Stimulated activated CD8-positive, alpha-beta memory T cell treated with anti-CD3 and anti-CD28 coated beads, Interleukin-15, amount 100 ng/mL, for 4 hours (primary cell): Measurements from ENCODE around the gene KIF11.
A peak's percentile ranks its signal among the peaks of the same experiment; 100 is the strongest.
"Not testable (repeated sequence)": the region's sequence is repeated elsewhere in the genome, so short reads cannot be mapped to it uniquely, and the experiment has no call there.

Experiments
- DNase-seq, 2 donors: peaks; one replicate each; pipeline ENCODE4 v3.0.0-alpha.2; 2020; ENCODE audit warnings: low read depth in 2 of 2

The KIF11 gene

DNA sequence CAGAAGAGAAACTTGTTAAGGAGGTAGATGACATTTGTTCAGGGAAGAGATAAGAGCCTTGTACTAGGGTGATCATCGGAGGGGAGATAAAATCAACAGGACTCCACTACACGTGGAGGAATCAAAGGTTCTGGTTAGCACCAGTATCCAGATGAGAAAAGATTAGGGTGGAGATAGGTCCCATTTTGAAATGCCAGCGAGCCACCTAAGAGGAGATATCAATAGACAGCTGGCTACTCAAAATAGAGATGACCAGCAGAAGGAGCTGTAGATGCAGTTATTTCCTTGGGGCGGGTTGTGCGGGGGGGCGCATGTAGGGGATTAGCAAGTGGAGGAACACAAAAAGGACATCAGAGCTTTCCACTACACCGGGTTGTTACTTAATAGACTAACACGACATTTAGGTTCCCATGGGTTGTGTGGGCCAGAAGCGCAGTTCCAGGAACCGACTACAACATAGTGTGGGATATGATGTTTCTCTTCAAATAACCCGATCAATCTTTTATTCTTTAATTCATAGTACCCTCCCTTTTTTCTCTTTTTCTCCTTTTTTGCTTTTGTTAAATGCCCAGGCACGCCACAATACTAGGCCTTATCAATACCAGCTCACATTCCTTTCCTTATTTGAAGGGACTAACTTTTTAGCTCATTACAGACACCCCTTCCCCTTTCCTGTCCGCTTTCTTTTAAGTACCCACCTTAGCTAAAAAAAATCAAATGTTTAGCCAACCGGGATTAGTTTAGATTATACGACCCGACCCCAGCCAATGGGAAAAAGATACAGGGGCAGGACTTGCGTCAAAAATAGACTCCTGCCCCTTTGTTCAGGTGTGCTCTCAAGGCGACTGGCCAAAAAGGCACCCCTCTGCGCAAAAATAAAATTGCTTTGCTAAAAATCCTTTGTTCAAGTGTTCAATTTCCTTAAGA lies 2.0 kb upstream of the KIF11 start:
- DNase-seq: no peak

DNA sequence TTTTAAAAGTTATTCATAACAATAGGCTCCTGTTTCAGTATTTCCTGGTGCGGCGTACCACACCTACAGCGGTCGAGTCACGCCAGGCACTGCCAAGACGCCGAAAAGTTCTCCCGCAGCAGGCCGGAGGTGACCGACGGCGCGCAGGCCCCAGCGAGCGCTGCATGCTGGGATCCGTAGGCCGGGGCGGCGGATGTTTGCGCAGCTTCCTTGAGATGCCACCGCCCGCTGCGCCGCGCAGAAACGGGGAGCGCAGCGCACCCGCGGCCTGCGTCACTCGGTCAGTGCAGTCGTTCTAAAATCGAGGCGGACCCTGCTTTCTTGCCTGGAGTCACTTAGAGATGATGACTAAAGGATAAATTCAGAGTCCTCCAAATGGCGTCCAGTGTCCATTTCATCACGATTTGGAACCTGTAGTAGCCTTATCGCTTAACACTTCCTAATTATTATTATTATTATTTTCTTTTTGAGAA lies 1.3 kb upstream of the KIF11 start:
- DNase-seq: peak; percentile 77

DNA sequence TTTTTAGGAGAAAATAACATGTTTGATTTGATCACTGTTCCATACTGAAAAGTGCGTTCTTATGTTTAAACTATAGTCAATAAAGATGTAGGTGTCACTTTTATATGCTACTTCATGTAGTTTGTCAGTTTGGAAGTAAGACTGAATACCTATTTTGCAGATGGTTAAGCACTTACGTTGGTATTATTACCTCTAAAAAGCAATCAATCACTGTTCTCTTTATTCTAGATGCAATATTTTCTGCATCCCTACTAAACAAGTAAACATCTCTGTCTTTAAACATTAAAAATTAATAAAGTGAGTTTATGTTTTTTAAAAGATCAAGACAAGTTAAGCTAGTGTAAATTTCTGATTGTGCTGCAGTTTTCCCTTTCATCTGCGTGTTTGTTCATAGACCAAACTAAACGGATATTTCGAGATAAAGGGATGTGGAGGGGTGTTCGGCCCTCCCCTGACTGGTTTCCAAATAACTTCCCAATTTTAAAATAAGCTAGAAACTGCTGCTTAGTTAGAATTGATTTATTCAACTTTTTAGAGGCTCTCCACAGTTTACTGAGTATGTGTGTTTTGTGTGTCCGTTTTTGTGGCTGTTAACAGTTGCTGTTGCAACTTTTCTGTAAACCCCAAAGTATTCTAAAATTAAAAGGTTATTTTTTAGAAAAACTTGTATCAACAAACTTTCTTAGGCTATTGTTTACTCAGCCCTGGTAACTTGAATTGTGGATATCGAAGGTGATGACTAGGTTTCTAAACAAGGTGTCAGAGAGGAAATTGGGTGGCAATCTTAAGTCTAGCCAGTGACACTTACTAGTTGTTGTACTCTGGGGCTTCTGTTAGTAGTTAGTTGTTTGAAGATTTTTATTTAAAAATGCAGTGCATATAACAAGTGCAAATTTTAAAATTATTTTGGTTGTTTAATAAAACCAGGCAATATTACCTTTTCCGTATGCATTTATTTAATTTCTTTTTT lies 974 bp downstream of the KIF11 start:
- no peak for DNase-seq

DNA sequence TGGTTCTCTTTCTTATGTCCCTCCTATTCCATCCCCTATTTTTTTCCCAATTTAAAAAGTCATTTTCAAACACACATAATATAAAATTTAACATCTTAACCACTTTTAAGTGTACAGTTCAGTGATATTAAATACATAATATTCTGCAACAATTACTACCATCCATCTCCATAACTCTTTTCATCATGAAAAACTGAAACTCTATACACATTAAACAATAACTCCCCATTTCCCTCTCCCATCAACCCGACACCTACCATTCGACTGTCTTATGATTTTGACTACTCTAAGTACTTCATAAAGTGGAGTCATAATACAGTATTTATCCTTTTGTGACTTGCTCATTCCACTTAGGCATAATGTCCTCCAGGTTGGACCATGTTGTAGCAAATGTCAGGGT lies 2.6 kb downstream of the KIF11 start:
- DNase-seq: no peak

DNA sequence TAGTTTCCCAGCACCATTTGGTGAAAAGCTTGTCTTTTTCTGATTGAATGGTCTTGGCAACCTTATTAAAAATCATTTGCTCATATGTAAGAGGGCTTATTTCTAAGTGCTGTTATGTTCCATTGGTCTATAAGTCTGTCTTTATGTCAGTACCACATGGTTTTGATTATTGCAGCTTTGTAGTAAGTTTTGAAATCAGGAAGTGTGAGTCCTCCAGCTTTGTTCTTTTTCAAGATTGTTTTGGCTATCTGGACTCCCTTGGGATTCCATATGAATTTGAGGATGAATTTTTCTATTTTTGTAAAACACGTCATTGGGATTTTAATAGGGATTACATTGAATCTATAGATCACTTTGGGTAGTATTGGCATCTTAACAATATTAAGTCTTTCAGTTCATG lies 5.4 kb downstream of the KIF11 start:
- DNase-seq: no peak

DNA sequence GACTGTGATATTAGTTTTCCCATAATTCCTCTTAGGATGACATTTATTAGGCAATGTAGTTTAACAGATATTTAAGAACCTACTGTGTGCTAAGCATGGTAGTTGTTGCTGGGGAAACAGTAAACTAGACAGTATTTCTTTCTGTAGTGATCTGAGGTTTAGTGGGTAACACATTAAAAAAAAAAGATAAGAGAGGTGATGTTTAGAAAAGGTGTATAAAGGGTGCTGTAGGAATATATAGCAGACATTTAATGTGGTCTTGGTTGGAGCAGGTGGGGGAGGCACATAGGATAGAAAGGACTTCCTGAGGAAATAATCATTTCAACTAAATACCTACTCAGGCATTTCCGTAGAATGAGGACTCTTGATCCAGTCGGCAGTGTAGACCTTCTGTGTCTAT lies 11.9 kb downstream of the KIF11 start:
- no peak for DNase-seq

DNA sequence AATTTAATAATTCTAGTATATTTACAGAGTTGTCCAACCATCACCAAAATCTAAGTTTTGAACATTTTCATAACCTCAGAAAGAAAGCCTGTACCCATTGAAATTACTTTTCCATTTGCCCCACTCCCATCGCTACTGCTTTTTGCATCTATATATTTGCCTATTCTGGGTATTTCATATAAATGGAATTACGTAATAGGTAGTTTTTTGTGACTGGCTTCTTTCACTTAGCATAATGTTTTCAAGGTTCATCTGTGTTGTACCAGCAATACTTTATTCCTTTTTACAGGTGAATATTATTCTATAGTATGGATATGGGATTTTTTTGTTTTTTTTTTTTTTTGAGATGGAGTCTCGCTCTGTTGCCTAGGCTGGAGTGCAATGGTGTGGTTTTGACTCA lies 22.6 kb downstream of the KIF11 start:
- DNase-seq: no peak

DNA sequence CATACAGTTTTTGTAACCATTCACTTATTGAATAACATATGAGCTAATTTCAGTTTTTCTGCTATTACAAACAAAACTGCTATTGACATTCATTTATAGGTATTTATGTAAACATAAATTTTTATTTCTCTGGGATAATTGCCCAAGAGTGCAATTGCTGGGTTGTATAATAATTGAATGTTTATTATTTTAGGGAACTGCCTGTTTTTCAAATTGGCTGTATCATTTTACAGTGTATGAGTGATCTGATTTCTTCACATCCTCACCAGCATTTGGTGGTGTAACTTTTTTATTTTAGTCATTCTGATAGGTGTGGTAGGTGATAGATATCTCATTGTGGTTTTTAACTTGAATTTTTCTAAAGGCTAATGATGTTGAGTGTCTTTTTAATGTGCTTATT lies 26.4 kb downstream of the KIF11 start:
- DNase-seq: no peak

DNA sequence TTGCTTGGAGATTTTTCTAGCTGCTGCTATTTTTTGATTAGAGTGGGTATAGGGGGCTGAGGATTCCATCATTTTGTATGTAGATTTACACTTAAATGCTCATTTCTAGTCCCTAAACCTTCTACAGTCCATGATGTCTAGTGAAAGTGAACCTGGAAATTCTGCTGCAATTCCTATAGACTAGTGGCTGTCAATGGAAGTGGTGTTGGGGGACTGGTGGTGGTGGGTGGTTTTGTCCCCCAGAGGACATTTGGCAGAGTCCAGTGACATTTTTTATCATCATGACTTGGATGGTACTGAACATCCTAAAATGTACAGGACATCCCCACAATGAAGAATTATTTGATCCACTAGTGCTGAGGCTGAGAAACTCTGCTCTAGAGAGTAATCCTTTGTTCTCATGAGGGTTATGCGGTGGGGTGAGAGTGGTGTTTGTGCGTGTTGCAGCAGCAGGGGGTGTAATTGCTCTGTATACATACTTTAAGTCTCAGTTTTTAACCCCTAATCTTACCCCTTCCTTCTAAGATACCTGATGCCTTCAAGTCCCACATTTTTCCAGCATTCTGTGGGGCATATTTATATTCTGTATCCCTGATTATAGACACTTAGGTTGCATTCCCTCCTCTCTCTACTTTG lies 35.0 kb downstream of the KIF11 start:
- DNase-seq: no peak

DNA sequence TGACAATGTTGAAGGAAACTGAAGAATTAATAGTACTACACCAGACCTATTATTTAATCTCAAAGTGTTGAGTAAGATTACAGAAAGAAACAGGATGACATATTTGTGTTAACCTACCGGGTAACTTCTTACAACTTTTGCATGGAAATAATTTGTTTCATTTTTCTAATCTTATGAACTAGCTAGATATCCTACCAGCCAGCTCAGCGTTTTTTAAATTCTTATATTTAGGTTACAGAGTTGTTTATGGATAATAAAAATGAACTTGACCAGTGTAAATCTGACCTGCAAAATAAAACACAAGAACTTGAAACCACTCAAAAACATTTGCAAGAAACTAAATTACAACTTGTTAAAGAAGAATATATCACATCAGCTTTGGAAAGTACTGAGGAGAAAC lies 37.0 kb downstream of the KIF11 start:
- no peak for DNase-seq

DNA sequence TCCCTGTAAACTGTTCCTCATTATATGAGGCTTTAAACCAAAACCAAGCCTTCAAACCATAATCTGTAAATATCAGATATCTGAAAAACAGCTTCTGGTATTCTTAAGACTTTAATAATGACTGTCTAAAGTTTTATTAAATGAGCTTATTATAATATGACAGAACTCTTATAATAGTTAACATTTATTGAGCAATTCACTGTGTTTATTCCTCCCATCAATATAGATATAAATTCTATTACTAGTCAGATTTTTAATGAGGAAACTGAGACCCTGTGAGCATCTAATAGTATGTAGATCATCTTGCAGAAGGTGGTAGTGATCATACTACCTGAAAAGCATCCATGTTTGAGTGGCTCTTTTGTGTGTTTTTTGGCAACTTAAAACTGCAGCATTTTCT lies 45.1 kb downstream of the KIF11 start:
- DNase-seq: no peak

DNA sequence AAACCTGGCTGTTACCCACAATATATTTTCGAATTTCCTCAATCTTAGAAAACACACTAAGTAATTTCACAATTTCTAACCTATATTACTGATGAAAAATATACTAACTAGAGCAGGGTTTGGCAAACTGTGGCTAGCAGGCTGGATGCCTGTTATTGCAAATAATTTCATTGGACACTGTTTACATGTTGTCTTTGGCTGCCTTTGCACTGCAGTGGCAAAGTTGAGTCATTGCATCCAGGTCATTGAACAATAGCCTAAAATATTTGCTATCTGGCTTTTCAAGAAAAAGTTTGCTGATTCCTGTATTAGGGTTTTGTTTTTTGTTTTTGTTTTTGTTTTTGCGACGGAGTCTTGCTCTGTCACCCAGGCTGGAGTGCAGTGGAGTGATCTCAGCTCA lies 47.2 kb downstream of the KIF11 start:
- no peak for DNase-seq

DNA sequence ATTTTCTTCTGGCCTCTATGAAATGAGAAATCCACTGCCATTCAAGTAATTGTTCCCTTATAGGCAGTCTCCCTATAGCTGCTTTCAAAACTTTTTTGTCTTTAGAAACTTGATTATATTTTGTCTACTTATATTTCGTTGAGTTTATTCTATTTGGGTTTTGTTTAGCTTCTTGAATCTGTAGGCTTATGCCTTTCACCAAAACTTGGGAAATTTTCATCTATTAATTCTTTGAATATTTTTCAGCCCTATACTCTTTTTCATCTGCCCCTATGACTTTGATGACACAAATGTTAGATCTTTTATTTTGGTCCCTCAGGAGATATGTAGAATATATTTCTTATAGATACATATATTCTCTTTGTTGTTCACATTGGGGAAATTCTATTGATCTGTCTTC lies 48.6 kb downstream of the KIF11 start:
- DNase-seq: no peak

DNA sequence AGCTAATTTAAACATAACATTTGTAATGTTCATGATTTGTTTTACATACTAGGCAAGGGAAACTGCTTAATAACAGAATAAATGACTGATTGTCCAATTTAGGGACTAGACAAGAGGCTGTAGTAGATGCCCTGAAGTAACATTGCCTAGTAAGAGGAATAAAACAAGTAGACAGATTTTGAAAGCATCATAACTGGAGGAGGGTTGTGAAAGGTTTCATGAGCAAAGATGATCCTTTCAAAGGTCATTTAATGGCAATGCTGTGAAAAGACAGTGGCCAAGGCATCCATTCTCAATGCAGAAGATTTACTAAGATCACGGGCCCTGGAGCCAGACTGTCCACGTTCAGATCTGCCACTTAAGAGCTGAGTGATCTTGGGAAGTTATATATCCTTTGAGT lies 52.0 kb downstream of the KIF11 start:
- DNase-seq: no peak

DNA sequence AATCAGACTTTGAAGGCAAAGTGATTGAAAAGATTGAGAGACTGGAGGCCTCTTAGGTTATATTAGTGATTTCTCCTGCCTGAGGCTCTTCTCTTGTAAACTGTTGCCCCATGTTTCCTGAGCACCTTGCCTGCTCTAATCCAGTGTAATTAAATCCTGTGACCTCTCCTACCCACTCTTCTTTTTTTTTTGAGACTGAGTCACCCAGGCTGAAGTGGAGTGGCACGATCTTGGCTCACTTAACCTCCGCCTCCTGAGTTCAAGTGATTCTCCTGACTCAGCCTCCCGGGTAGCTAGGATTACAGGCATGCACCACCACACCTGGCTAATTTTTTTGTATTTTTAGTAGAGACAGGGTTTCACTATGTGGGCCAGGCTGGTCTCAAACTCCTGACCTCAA lies 57.9 kb downstream of the KIF11 start:
- DNase-seq: not testable (repeated sequence)

DNA sequence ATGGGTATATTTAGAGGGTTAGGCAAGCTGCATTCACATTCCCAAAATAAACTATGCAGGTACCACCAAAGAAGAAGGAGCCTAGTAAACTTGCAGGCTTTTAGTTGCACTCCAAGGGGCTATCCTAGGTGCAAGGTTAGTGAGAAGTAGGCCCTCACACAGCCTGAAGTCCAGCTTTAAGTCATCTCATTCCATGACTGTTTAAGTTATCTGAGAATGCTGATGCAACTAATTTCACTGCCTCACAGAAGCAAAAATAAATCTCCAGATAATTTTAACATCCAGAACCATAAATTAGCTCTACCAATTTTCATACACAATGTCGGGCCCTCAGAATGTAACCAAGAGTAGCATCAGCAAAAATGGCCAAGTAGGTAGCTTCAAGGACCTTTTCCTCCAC lies 62.5 kb downstream of the KIF11 start:
- DNase-seq: no peak

DNA sequence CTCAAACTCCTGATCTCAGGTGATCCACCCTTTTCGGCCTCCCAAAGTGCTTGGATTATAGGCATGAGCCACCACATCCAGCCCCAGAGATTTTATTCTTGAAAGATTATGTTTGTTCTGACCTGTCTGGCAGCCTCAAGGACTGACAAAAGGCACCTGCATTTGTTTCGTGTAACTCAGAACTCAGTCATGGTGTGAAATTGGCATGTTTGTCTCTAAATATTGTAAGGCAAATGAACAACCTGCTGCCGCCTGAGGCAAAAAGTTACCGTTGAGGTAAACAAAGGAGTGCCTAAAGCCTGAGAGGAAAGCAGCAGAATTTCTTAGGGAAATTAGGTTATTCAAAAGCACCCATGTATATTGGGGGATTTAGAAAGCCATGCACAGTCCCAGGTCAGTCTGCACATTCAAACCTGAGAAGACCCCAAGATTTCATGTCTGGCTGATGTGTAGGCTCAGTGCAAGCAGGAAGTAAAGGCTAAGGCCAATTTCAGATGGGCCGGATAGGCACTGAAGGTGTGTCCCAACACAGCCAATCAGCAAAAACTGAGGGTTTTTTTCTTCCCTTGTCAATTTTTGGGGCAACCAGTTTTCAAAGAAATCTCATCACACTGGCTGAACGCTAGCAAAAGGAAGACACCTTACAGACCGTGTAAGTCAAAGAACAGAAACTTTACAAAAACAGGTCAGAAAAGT lies 63.5 kb downstream of the KIF11 start:
- no peak for DNase-seq

DNA sequence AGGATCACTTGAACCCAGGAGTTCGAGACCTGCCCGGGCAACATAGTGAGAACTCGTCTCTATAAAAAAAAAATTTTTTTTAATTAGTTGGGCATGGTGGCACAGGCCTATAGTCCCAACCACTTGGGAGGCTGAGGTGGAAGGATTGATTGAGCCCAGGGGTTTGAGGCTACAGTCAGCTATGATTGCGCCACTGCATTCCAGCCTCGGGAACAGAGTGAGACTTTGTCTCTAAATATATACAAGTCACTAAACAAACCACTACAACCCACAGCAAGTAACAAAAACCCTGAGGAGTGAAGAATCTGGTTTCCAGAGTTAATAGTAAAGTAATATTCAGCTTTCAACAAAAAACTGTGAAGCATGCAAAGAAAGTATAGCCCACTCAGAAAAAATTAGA lies 64.1 kb downstream of the KIF11 start:
- no peak for DNase-seq

DNA sequence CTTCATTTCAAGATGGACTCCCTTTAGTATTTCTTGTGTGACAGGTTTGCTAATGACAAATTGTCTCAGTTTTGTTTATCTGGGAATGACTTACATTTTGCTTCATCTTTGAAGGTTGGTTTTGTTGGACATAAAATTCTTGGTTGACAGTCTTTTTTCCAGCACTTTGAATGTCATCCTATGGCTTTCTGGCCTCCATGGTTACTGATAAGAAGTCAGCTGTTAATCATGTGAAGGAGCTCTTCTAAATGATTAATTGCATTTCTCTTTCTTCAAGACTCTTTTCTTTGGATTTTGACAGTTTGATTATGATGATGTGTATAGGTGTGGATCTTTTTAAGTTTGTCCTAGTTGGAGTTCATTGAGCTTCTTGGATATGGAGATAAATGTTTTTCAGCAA lies 69.9 kb downstream of the KIF11 start:
- no peak for DNase-seq

DNA sequence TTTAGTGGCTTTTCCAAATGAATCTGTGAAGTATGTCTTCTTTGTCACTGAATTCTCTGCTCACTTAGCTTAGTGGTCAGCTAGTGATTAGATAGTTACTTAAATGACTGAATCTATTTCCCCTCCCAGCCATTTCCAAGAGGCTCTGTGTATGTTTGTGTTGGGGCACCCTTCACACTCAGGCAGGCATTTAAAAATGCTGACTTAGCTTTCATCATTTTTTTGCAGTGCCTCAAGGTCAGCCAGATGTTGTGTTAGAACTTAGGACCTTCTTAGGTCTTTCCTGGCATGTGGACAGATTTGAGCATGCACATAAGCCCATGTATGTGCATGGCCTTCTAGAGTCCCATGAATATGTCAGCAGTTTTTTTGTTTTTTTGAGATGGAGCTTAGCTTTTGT lies 71.4 kb downstream of the KIF11 start:
- no peak for DNase-seq

DNA sequence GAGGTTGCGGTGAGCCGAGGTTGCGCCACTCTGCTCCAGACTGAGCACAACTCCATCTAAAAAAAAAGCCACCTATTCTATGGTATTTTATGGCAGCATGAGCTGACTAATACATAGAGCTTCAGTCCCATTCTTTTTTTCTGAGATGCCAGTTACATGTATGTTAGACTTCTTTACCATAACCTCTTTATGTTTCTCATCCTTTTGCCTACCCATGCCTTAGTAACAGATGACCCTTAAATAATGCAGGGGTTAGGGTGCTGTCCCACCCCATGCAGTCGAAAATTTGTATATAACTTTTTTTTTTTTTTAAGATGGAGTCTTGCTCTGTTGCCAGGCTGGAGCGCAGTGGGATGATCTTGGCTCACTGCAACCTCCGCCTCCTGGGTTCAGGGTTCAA lies 74.1 kb downstream of the KIF11 start:
- no peak for DNase-seq

DNA sequence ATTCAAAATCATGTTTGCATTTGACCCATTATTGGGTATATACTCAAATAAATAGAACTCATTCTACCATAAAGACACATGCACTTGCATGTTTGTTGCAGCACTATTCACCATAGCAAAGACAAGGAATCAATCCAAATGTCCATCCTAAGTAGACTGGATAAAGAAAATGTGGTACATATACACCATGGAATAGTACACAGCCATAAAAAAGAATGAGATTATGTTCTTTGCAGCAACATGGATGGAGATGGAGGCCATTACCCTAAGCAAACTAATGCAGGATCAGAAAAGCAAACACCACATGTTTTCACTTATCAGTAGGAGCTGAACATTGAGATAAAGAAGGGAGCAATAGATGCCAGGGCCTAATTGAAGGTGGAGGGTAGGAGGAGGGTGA lies 84.8 kb downstream of the KIF11 start:
- DNase-seq: no peak
